SU-DHL-6 (cell line): ENCODE measurements around the gene SH3BGRL3.

Source experiments
- EZH2phosphoT487 ChIP-seq: fragments of 200-600 bp; sonication (generic), shearing (Covaris generic); conservative IDR thresholded peaks from 2 replicates; pipeline ENCODE4 v1.6.1; 2018; ENCODE audit warnings: mild to moderate bottlenecking, antibody characterized with exemption, low read length, moderate library complexity, mixed read lengths
- TF ChIP-seq, protein P1 (sequence below): fragments of 200-600 bp; sonication (generic); IDR thresholded peaks from one replicate; pipeline ENCODE4 v1.5.1; 2017; ENCODE audit warnings: antibody characterized with exemption, mild to moderate bottlenecking, low read length, moderate library complexity; ENCODE audit not compliant: insufficient read depth, poor library complexity, severe bottlenecking

DNA sequence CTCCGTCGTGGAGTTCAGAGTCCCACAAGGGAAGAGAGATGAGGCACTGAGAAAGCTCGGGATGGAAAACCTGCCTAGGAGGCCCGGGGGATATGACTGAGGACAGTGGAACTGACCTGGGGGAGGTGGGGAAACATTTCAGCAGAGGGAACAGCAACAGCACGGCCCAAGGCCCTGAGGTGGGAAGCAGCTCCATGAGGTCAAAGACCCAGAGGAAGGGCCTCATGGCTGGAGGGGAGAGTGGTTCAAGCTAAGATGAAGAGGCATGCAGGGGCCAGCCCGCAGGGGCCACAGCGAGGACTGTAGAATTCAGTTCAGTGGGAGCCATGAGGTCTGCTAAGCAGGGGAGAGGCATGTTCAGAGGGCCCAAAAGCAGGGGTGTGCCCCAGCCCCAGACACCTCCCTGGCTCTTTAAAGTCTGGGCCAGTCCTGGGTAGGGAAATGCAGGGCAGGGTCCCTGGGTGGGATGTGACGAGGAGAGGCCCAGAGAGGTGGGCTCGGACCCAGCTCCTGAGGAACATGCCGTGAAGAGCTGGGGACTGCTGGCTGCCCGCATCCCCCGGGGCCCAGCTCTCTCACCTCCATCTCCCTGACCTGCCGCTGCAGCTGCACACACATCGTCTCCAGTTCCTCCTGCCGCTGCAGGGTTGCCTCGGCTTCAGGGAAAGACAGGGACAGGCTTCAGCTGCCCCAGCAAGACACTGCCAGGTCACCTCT is 16.6 kb downstream of the SH3BGRL3 start:
- TF ChIP-seq, protein P1, sequence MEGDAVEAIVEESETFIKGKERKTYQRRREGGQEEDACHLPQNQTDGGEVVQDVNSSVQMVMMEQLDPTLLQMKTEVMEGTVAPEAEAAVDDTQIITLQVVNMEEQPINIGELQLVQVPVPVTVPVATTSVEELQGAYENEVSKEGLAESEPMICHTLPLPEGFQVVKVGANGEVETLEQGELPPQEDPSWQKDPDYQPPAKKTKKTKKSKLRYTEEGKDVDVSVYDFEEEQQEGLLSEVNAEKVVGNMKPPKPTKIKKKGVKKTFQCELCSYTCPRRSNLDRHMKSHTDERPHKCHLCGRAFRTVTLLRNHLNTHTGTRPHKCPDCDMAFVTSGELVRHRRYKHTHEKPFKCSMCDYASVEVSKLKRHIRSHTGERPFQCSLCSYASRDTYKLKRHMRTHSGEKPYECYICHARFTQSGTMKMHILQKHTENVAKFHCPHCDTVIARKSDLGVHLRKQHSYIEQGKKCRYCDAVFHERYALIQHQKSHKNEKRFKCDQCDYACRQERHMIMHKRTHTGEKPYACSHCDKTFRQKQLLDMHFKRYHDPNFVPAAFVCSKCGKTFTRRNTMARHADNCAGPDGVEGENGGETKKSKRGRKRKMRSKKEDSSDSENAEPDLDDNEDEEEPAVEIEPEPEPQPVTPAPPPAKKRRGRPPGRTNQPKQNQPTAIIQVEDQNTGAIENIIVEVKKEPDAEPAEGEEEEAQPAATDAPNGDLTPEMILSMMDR: no peak
- no peak for TF ChIP-seq EZH2phosphoT487
